Measurements from ENCODE around the gene CTH. TPM values are rescaled to one million over a fixed set of nuclear protein-coding genes. Genes with fewer than 3 reads are reported as not detected.

Gene CTH
- total RNA-seq, 1 donor from 2014 or later: 20.2 TPM

DNA sequence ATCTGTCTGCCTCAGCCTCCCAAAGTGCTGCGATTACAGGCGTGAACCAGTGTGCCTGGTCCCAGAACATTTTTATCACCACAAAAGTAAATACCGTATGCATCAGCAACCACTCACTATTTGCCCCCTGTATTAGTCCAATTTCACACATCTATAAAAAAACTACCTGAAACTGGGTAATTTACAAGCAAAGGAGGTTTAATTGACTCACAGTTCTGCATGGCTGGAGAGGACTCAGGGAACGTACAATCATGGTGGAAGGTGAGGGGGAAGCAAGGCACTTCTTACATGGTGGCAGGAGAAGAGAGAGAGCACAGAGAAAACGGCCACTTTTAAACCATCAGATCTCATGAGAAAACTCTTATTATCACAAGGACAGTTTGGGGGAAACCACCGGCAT, 25.6 kb upstream of the CTH start:
- no peak for TF ChIP-seq CTCF (IDR thresholded peaks at IDR 0.05; ENCODE audit: unreplicated experiment)
- H3K27me3 Mint-ChIP-seq (ENCODE audit: unreplicated experiment): no peaks in the 10 kb centered on the region
- no peak for DNase-seq (ENCODE audit: low spot score)
- no peak overlapping the region for H3K4me3 Mint-ChIP-seq (ENCODE audit: unreplicated experiment)
- peaks cover 5% of the 10 kb centered on the region for H3K4me1 Mint-ChIP-seq (ENCODE audit: unreplicated experiment)
- no peaks in the 10 kb centered on the region for H3K36me3 Mint-ChIP-seq (ENCODE audit: low read depth, unreplicated experiment)
- H3K9me3 Mint-ChIP-seq (ENCODE audit: unreplicated experiment): no peaks in the 10 kb centered on the region
- H3K27ac Mint-ChIP-seq (ENCODE audit: unreplicated experiment): no peak overlapping the region

- no peaks in the 10 kb centered on the region for H3K36me3 Mint-ChIP-seq (ENCODE audit: low read depth, unreplicated experiment)
- peaks cover 5% of the 10 kb centered on the region for H3K4me1 Mint-ChIP-seq (ENCODE audit: unreplicated experiment)
- H3K4me3 Mint-ChIP-seq (ENCODE audit: unreplicated experiment): no peak overlapping the region
- no peak for DNase-seq (ENCODE audit: low spot score)
- no peak overlapping the region for H3K27ac Mint-ChIP-seq (ENCODE audit: unreplicated experiment)
- TF ChIP-seq CTCF (IDR thresholded peaks at IDR 0.05; ENCODE audit: unreplicated experiment): no peak
- no peaks in the 10 kb centered on the region for H3K9me3 Mint-ChIP-seq (ENCODE audit: unreplicated experiment)
- no peaks in the 10 kb centered on the region for H3K27me3 Mint-ChIP-seq (ENCODE audit: unreplicated experiment)
Measured at GRCh38 chr1:70386121-70386520, 24.9 kb upstream of the CTH start.

GRCh38 chr1:70387507-70387906, 23.6 kb upstream of the CTH start:
- no peaks in the 10 kb centered on the region for H3K27me3 Mint-ChIP-seq (ENCODE audit: unreplicated experiment)
- no peaks in the 10 kb centered on the region for H3K36me3 Mint-ChIP-seq (ENCODE audit: low read depth, unreplicated experiment)
- no peak overlapping the region for H3K4me3 Mint-ChIP-seq (ENCODE audit: unreplicated experiment)
- TF ChIP-seq CTCF (IDR thresholded peaks at IDR 0.05; ENCODE audit: unreplicated experiment): no peak
- no peak overlapping the region for H3K27ac Mint-ChIP-seq (ENCODE audit: unreplicated experiment)
- no peaks in the 10 kb centered on the region for H3K9me3 Mint-ChIP-seq (ENCODE audit: unreplicated experiment)
- no peak for DNase-seq (ENCODE audit: low spot score)
- H3K4me1 Mint-ChIP-seq (ENCODE audit: unreplicated experiment): peaks cover 5% of the 10 kb centered on the region

DNA sequence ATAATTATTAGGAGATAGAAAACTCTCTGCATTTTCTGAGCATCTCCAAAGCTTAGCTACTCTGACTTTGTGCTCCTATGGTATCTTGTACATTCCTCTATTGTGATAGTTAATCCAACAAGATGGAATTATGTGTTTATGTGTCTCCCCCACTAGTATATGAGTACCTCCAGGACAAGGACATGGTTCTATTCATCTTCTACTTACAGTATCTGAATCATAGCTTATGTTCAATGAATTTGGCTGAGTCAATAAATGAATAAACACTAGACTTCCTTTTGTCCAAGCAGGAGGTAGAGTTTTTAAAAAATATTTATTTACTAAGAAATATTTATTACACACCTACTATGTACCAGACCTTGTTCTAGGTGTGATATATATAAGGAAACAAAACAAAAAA, 18.4 kb upstream of the CTH start:
- H3K4me3 Mint-ChIP-seq (ENCODE audit: unreplicated experiment): no peak overlapping the region
- H3K27me3 Mint-ChIP-seq (ENCODE audit: unreplicated experiment): peaks cover 1% of the 10 kb centered on the region
- no peak overlapping the region for H3K27ac Mint-ChIP-seq (ENCODE audit: unreplicated experiment)
- no peaks in the 10 kb centered on the region for H3K36me3 Mint-ChIP-seq (ENCODE audit: low read depth, unreplicated experiment)
- no peaks in the 10 kb centered on the region for H3K9me3 Mint-ChIP-seq (ENCODE audit: unreplicated experiment)
- peaks cover 5% of the 10 kb centered on the region for H3K4me1 Mint-ChIP-seq (ENCODE audit: unreplicated experiment)
- TF ChIP-seq CTCF (IDR thresholded peaks at IDR 0.05; ENCODE audit: unreplicated experiment): no peak
- no peak for DNase-seq (ENCODE audit: low spot score)

GRCh38 chr1:70396607-70397006, 14.5 kb upstream of the CTH start:
- Mint-ChIP-seq H3K27me3 (ENCODE audit: unreplicated experiment) (peaks cover 1% of the 10 kb centered on the region), H3K4me1 (ENCODE audit: unreplicated experiment) (no peaks in the 10 kb centered on the region), H3K4me3 (ENCODE audit: unreplicated experiment) (no peak overlapping the region), H3K27ac (ENCODE audit: unreplicated experiment) (no peak overlapping the region), H3K36me3 (ENCODE audit: low read depth, unreplicated experiment) (no peaks in the 10 kb centered on the region), H3K9me3 (ENCODE audit: unreplicated experiment) (no peaks in the 10 kb centered on the region)
- DNase-seq (ENCODE audit: low spot score): no peak
- TF ChIP-seq CTCF (IDR thresholded peaks at IDR 0.05; ENCODE audit: unreplicated experiment): no peak

Measured in endothelial cell (in vitro differentiated cells).